ENCODE measurements around the gene ATG4A.

Gene ATG4A

DNA sequence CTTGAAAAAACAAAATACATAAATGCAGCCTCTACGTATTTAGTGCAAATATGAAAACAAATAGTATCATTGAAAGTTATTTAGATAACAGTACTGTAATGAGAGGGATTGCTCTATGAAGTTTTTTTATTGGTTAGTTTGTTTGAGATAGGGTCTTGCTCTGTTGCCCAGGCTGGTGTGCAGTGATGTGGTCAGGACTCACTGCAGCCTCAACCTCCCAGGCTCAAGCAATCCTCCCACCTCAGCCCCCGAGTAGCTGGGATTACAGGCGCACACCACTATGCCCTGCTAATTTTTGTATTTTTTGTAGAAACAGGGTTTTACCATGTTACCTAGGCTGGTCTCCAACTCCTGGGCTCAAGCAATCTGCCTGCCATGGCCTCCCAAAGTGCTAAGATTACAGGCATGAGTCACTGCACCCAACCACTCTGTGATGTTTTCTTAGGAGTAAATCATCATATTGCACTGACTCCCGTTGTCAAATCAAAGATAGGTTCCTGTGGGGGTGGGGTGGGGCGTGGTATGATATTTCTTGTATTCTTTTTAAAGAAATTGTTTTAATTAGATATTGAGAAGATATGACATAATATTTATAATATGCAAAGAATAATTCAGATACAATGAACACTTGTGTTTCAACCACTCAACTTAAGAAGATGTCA, 75.8 kb downstream of the ATG4A start:
- TF ChIP-seq, protein P1, sequence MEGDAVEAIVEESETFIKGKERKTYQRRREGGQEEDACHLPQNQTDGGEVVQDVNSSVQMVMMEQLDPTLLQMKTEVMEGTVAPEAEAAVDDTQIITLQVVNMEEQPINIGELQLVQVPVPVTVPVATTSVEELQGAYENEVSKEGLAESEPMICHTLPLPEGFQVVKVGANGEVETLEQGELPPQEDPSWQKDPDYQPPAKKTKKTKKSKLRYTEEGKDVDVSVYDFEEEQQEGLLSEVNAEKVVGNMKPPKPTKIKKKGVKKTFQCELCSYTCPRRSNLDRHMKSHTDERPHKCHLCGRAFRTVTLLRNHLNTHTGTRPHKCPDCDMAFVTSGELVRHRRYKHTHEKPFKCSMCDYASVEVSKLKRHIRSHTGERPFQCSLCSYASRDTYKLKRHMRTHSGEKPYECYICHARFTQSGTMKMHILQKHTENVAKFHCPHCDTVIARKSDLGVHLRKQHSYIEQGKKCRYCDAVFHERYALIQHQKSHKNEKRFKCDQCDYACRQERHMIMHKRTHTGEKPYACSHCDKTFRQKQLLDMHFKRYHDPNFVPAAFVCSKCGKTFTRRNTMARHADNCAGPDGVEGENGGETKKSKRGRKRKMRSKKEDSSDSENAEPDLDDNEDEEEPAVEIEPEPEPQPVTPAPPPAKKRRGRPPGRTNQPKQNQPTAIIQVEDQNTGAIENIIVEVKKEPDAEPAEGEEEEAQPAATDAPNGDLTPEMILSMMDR (IDR thresholded peaks at IDR 0.05), result no peak
- no peak for TF ChIP-seq ZFX (IDR thresholded peaks at IDR 0.05; ENCODE audit: borderline replicate concordance)

DNA sequence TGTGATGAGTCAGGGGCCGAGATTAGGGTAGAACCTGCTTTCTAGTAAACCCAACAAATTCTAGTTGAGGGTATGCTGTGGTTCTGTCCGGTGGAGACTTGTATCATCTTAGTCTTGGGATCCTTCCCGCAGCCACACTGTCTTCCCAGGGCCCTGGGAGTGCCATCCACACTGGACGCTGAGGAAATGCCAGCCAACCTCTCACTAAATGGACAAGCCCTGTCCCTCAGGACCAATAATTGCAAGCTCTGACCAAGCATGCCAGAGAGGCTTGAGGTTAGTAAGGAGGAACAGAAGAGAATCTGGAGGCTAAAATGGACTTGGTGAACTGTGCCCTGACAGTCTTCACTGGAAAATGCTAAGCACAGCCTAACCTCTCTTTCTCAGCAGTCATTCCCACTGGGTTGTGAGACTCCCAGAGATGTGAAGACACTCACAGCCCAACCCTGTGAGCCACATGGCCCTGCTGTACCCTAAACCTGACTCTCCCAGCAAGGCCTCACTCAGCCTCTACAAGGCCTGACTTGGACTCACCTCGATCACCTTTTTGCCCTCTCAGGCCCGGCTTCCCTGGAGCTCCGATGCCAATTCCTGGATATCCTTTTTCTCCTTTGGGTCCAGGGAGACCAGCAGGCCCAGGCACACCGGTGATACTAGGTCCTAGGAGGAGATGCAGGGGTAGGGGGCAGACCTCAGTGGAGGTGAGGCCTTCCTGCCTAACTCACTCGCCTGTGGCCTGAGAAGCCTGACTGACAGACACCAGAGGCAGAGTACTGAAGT, 77.6 kb downstream of the ATG4A start:
- H3K27ac ChIP-seq, result no peak overlapping the region
- no peak for TF ChIP-seq ZFX (IDR thresholded peaks at IDR 0.05; ENCODE audit: borderline replicate concordance)
- TF ChIP-seq, protein P1 (IDR thresholded peaks at IDR 0.05), result no peak

More for the DNA sequence above, 75.8 kb downstream of the ATG4A start:
- H3K27ac ChIP-seq, result no peak overlapping the region

DNA sequence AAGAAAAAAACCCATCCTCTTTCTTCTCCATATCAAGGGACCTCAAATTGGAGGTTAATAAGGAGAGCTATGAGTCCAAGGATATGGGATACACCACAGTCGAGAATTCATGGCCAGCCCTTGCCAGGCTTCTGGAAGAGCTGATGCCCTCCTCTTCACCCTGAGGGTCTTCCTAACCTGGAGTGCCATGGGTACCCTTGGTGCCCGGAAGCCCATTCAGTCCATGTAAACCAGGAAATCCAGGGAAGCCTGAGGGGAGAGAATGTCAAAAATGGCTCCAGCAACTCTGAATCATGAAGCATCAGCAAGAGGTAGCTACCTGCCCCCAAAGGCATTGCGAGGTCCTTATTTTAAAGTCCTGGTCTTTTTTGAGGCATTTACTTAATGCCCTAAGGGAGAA, 78.2 kb downstream of the ATG4A start:
- TF ChIP-seq ZFX (IDR thresholded peaks at IDR 0.05; ENCODE audit: borderline replicate concordance), result no peak
- TF ChIP-seq, protein P1 (IDR thresholded peaks at IDR 0.05), result no peak

DNA sequence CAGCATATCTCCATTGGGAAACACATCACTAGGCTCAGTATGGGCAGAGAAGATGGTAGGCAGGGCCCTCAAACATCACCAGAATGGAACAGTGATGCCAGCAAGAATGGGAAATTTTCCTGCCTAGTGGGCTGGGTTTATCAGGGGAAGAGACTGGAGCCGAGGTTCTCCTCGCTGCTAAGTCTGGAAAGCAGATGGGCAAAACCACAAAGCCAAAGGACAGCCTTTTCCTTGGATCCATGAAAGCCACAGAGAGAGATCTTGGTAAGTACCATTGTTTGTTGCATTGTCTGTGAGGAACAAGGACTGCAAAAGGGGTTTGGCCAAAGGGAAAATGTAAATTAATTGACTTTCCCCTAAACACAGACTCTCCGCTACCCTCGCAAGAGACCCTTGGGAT, 80.1 kb downstream of the ATG4A start:
- TF ChIP-seq, protein P1 (IDR thresholded peaks at IDR 0.05), result no peak
- no peak for TF ChIP-seq ZFX (IDR thresholded peaks at IDR 0.05; ENCODE audit: borderline replicate concordance)
- H3K27ac ChIP-seq, result no peak overlapping the region

More for the DNA sequence above, 78.2 kb downstream of the ATG4A start:
- no peak overlapping the region for H3K27ac ChIP-seq

DNA sequence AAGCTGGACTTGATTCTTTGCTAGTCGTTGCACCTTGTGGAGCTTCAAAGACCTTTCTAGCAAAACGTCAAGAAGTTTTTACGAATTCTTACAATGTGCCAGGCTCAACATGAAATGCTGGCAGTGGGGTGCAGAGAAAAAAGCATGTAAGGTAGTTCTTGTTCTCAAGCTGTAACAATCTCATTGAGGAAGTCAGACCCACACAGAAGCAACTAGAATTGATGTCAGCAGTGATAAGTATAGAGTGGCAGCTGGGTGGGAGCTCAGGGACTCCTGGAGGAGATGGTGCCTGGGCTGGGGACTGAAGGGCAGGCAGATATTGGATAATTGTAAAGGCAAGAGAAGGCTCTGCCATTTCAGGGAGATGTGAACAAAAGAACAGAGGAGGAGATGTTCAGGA, 82.3 kb downstream of the ATG4A start:
- TF ChIP-seq, protein P1 (IDR thresholded peaks at IDR 0.05), result no peak
- no peak for TF ChIP-seq ZFX (IDR thresholded peaks at IDR 0.05; ENCODE audit: borderline replicate concordance)
- no peak overlapping the region for H3K27ac ChIP-seq

DNA sequence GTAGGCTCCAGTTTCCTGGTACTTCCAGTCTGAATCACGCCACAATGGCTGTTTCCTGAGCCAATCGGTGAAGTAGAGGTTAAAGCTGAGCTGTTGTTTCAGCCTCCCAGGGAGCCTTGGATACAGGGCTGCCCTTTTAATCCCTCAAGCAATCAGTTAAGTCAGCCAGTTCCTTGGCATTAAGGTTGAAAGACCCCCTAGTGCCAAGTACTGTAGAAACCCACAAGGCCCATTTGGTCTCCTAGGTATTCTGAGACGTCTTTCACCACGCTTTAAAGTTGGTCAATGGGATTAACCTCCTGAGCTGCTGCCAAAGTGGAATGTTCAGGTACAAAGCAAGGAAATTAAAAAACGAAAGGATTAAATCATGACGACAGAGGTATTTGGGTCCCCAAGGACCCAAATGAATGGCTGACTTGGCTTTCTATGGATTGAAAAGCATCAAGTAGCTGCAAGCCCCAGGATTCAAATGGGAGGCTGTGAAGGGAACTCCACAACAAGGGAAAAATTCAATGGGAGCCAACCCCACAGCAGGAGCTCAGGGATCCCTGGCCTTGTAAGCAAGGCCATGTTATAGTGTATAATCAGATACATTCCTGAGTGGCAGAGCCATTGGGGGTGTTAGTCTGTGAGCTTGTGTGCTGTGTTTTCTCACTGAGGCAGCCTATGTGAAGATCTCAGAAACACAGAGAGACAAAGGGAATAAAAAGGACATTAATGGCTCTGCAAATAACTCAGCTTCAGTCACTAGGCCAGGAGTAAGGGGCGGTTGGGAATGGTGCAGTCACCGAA, 86.0 kb downstream of the ATG4A start:
- TF ChIP-seq ZFX (IDR thresholded peaks at IDR 0.05; ENCODE audit: borderline replicate concordance), result no peak
- TF ChIP-seq, protein P1 (IDR thresholded peaks at IDR 0.05), result no peak
- H3K27ac ChIP-seq, result no peak overlapping the region

All from 22Rv1 (cell line).